H1 (cell line): ENCODE results near the gene PROKR1. TPM values are rescaled to one million over a fixed set of nuclear protein-coding genes. Genes with fewer than 3 reads are reported as not detected.

Experiments
- EP300 ChIP-seq, 2 experiments: IDR thresholded peaks; 1 replicate in 1 of 2; 2 replicates in 1 of 2; pipeline ENCODE4 v1.6.1; 2011 to 2012; ENCODE audit warnings: low read depth in 2 of 2, low read length in 2 of 2, mild to moderate bottlenecking in 2 of 2, borderline replicate concordance in 1 of 2, inconsistent platforms in 1 of 2, moderate library complexity in 1 of 2
- JUND ChIP-seq: IDR thresholded peaks from 2 replicates; pipeline ENCODE4 v1.6.1; 2011; ENCODE audit warnings: mild to moderate bottlenecking, improper control_type of control experiment, low read length
- MAFK ChIP-seq: IDR thresholded peaks from 2 replicates; pipeline ENCODE4 v1.6.1; 2012; ENCODE audit warnings: low read depth, mild to moderate bottlenecking, improper control_type of control experiment, low read length
- NRF1 ChIP-seq: IDR thresholded peaks from 2 replicates; pipeline ENCODE4 v1.6.1; 2011; ENCODE audit warnings: mild to moderate bottlenecking, low read depth, low read length, improper control_type of control experiment
- SAP30 ChIP-seq: fragments of 300-600 bp; sonication (generic); IDR thresholded peaks from 2 replicates; pipeline ENCODE4 v1.7.1; 2012; ENCODE audit warnings: low read length, moderate library complexity, mild to moderate bottlenecking, inconsistent platforms; ENCODE audit not compliant: insufficient read depth, insufficient replicate concordance
- SIRT6 ChIP-seq: IDR thresholded peaks from one replicate; pipeline ENCODE4 v1.7.1; 2012; ENCODE audit warnings: low read length, inconsistent platforms
- SP1 ChIP-seq: IDR thresholded peaks from 2 replicates; pipeline ENCODE4 v1.6.1; 2011; ENCODE audit warnings: low read depth, low read length
- SRF ChIP-seq: IDR thresholded peaks from 2 replicates; pipeline ENCODE4 v1.6.1; 2011; ENCODE audit warnings: mild to moderate bottlenecking, low read depth, low read length, moderate library complexity
- polyA plus RNA-seq, 7 experiments: library from polyadenylated mRNA; depleted of rRNA in 3 of 7; stranded (reverse) in 5 of 7; unstranded in 2 of 7; fragments of >200 nt in 5 of 7; fragments of 200-250 nt in 2 of 7; gene quantifications; 1 replicate in 5 of 7; 2 replicates in 1 of 7; 4 replicates in 1 of 7; pipeline versions ENCODE4 v1.2.1 to v1.2.3, GENCODE V29; 2011 to 2013; ENCODE audit warnings: missing spikeins in 2 of 7, mixed read lengths in 2 of 7
- total RNA-seq: library from RNA; stranded (reverse); fragmentation: NEBNext Ultra II Directional; extraction: Animal tissue kit (Norgen Biotek cat#: 25700); gene quantifications from 2 replicates; pipeline ENCODE4 v1.2.1, GENCODE V29; 2021
- TF ChIP-seq, protein P1 (sequence below): IDR thresholded peaks from 2 replicates; pipeline ENCODE4 v1.6.1; 2011; ENCODE audit warnings: low read depth, mild to moderate bottlenecking, low read length; ENCODE audit not compliant: insufficient read depth

Gene PROKR1
- total and polyA plus RNA-seq, 2 of the 8 experiments (the other 6 are each of a cell fraction or from before 2014, with no cell fraction given): 1.8 to 3.9 TPM

DNA sequence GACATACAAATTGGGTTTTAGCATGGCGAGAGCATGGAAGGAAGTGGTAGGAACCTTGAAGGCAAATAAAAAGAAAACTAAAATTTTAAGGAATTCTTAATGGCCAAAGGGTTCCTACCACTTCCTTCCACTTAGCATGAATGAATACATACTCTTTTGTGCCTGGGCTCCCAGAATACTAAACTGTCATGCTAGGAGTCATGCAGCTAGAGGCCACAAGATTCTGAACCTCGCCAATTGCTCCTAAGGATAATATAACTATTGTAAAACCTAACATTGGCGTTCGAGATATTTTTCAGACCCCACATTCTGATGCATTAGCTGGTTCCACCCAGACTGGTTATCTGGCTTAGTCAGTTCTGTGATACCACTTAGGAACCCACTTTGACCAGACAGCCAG lies 52.6 kb downstream of the PROKR1 start (continued):
- TF ChIP-seq MAFK: no peak
- no peak for TF ChIP-seq SRF
- TF ChIP-seq, protein P1, sequence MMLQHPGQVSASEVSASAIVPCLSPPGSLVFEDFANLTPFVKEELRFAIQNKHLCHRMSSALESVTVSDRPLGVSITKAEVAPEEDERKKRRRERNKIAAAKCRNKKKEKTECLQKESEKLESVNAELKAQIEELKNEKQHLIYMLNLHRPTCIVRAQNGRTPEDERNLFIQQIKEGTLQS: no peak
- TF ChIP-seq NRF1: no peak
- no peak for TF ChIP-seq EP300 (IDR thresholded peaks at IDR 0.05; ENCODE audit: borderline replicate concordance in 1 of 2, low read depth in 2 of 2, low read length in 2 of 2)
- no peak for TF ChIP-seq JUND
- no peak for TF ChIP-seq SP1
- TF ChIP-seq SIRT6: no peak
- TF ChIP-seq SAP30: no peak
